GM12878 (cell line): Measurements from ENCODE around the gene TSKU. TPM values are rescaled to one million over a fixed set of nuclear protein-coding genes. Genes with fewer than 3 reads are reported as not detected.

ENCODE experiments used
- ATAC-seq: fragments of 200-7000 bp; cut with Tn5 transposase; 3 replicates; pipeline ENCODE4 v1.9.1; 2020; ENCODE audit warnings: mild to moderate bottlenecking, moderate library complexity
- BruUV-seq: library from RNA; stranded (reverse); fragments of 400-500 nt; replicated peaks from 2 replicates; lab custom pipeline; 2021; lab: Mats Ljungman, UMichigan
- CTCF ChIA-PET: fragments of 300-600 bp; sonication (Branson Sonifier 250); formaldehyde crosslinking; extraction: SDS; loops from one replicate; lab custom pipeline; 2021; ENCODE audit warnings: inconsistent platforms; lab: Yijun Ruan, JAX
- POLR2A ChIA-PET: fragments of 350-600 bp; formaldehyde crosslinking; extraction: SDS; loops from one replicate; lab custom pipeline; 2021; ENCODE audit warnings: inconsistent platforms; lab: Charles Lee
- RAD21 ChIA-PET: fragments of 300-600 bp; sonication (Branson Sonifier 250); formaldehyde crosslinking; loops from one replicate; lab custom pipeline; 2023; ENCODE audit warnings: antibody characterized with exemption; ENCODE audit not compliant: unreplicated experiment; lab: Charles Lee
- SMC1A ChIA-PET: fragments of 300-600 bp; sonication (Branson Sonifier 250); formaldehyde crosslinking; loops from one replicate; lab custom pipeline; 2023; ENCODE audit not compliant: unreplicated experiment, uncharacterized antibody; lab: Charles Lee
- DNase-seq: peaks from one replicate; pipeline ENCODE4 v3.0.0-alpha.2; 2011; ENCODE audit warnings: low read depth, low spot score
- FAIRE-seq: peaks from 3 replicates; lab custom pipeline; 2011; peaks lifted over from hg19 to GRCh38; lab: Jason Lieb, UNC
- H2AFZ ChIP-seq: 2 replicates; pipeline ENCODE4 v1.6.0; 2011; ENCODE audit warnings: low read depth, low read length, control low read depth; ENCODE audit not compliant: control insufficient read depth
- H3K27ac ChIP-seq: 2 replicates; pipeline ENCODE4 v1.5.1; 2011; ENCODE audit warnings: control low read depth; ENCODE audit not compliant: control insufficient read depth, insufficient read depth
- H3K27me3 ChIP-seq, 2 experiments: replicated peaks in 1 of 2; 2 replicates each; pipeline versions ENCODE4 v1.6.0 to v1.6.1; 2011; ENCODE audit warnings: low read length in 1 of 2; ENCODE audit not compliant: control insufficient read depth in 2 of 2, insufficient read depth in 2 of 2
- H3K36me3 ChIP-seq, 2 experiments: 2 replicates each; pipeline ENCODE4 v1.5.1; 2011; ENCODE audit warnings: low read length in 1 of 2; ENCODE audit not compliant: control insufficient read depth in 2 of 2, insufficient read depth in 2 of 2
- H3K4me1 ChIP-seq: 2 replicates; pipeline ENCODE4 v1.6.1; 2011; ENCODE audit warnings: mild to moderate bottlenecking, low read length, moderate library complexity, mixed read lengths; ENCODE audit not compliant: control insufficient read depth, insufficient read depth
- H3K4me2 ChIP-seq: 2 replicates; pipeline ENCODE4 v1.6.0; 2011; ENCODE audit warnings: control low read depth; ENCODE audit not compliant: control insufficient read depth, insufficient read depth
- H3K4me3 ChIP-seq: fragments of 200-600 bp; sonication (generic); 2 replicates; pipeline ENCODE4 v1.5.1; 2016
- H3K79me2 ChIP-seq: 2 replicates; pipeline ENCODE4 v1.6.0; 2011; ENCODE audit warnings: low read length; ENCODE audit not compliant: control insufficient read depth, insufficient read depth
- H3K9ac ChIP-seq: 2 replicates; pipeline ENCODE4 v1.8.0; 2011; ENCODE audit warnings: low read length, control low read depth, mixed read lengths; ENCODE audit not compliant: control insufficient read depth, insufficient read depth
- H3K9me3 ChIP-seq: replicated peaks from 3 replicates; pipeline ENCODE4 v1.5.1; 2011; ENCODE audit warnings: mild to moderate bottlenecking, low read length; ENCODE audit not compliant: control insufficient read depth, insufficient read depth
- H4K20me1 ChIP-seq: 2 replicates; pipeline ENCODE4 v1.6.0; 2011; ENCODE audit not compliant: control insufficient read depth, insufficient read depth
- CHD4 ChIP-seq: fragments of 200-600 bp; sonication (generic); IDR thresholded peaks from 2 replicates; pipeline ENCODE4 v1.6.1; 2016; ENCODE audit warnings: mild to moderate bottlenecking
- FOXM1 ChIP-seq: IDR thresholded peaks from 2 replicates; pipeline ENCODE4 v1.6.1; 2012; ENCODE audit warnings: low read depth, mild to moderate bottlenecking, inconsistent platforms, low read length, moderate library complexity
- HSF1 ChIP-seq: fragments of 150-350 bp; IDR thresholded peaks from 2 replicates; pipeline ENCODE4 v1.6.1; 2014; ENCODE audit warnings: mild to moderate bottlenecking, low read depth, low read length
- NR2F1 ChIP-seq: fragments of 450-650 bp; conservative IDR thresholded peaks from 2 replicates; pipeline ENCODE4 v1.6.1; 2017; ENCODE audit warnings: mild to moderate bottlenecking
- RELB ChIP-seq: fragments of 450-650 bp; IDR thresholded peaks from 2 replicates; pipeline ENCODE4 v1.6.1; 2017; ENCODE audit warnings: low read depth, mild to moderate bottlenecking, moderate library complexity
- REST ChIP-seq: IDR thresholded peaks from 2 replicates; pipeline ENCODE4 v1.6.1; 2012; ENCODE audit warnings: mild to moderate bottlenecking, low read depth, low read length
- RFX5 ChIP-seq: IDR thresholded peaks from 2 replicates; pipeline ENCODE4 v1.6.1; 2011; ENCODE audit warnings: low read depth, low read length, improper control_type of control experiment
- SMAD5 ChIP-seq: IDR thresholded peaks from 2 replicates; pipeline ENCODE4 v1.6.1; 2016; ENCODE audit warnings: antibody characterized with exemption, low read depth
- WGBS: methylation state at CpG from one replicate; pipeline ENCODE4 v1.1.6; 2016; ENCODE audit warnings: low lambda C conversion rate; ENCODE audit not compliant: insufficient replicate concordance, insufficient coverage; ENCODE audit errors: missing lambda C conversion rate; 5-methylcytosine and 5-hydroxymethylcytosine counted together
- in situ Hi-C: fragments of 300-500 bp; cut with MboI; formaldehyde crosslinking; loops from 9 replicates; pipeline ENCODE4 v1.14.3; 2018; ENCODE audit warnings: mixed read lengths
- intact Hi-C: fragments of 100-400 bp; cut with micrococcal nuclease; formaldehyde crosslinking; loops from one replicate; pipeline ENCODE4 v1.14.2; 2022; ENCODE audit not compliant: unreplicated experiment
- polyA plus RNA-seq, 11 experiments: library from polyadenylated mRNA; depleted of rRNA in 4 of 11; unstranded in 6 of 11; stranded (reverse) in 5 of 11; fragments of >200 nt; fragmentation: Nextera tagmentation in 4 of 11; fragmentation: Illumina TruSeq in 1 of 11; extraction: Ambion mirVana in 4 of 11; extraction: Trizol in 1 of 11; gene quantifications; 1 replicate in 1 of 11; 2 replicates in 10 of 11; pipeline versions ENCODE4 v1.2.1 to v1.2.3, GENCODE V29; 2011 to 2016; ENCODE audit warnings: inconsistent platforms in 2 of 11, missing spikeins in 2 of 11, low read depth in 1 of 11
- total RNA-seq, 4 experiments: library from RNA; depleted of rRNA in 3 of 4; stranded (reverse); fragments of >200 nt in 3 of 4; fragmentation: Illumina TruSeq in 1 of 4; extraction: Trizol in 1 of 4; gene quantifications; 2 replicates each; pipeline versions ENCODE4 v1.2.1 to v1.2.3, GENCODE V29; 2013 to 2021

TSKU gene
- total and polyA plus RNA-seq, 10 of the 15 experiments (the other 5 are each of a cell fraction or from before 2014, with no cell fraction given), result 0.04 to 1.5 (median 0.62) TPM

- Histone ChIP-seq H3K9ac (no peak overlapping the region), H3K36me3 (no peaks in the 10 kb centered on the region), H3K27me3 (no peaks in the 10 kb centered on the region; a peak in 2 of 4 replicates), H2AFZ (no peak overlapping the region), H3K9me3 (peaks cover under 1% of the 10 kb centered on the region; the same call in 2 of the 3 replicates), H3K27ac (no peak overlapping the region), H3K4me1 (peaks cover 7% of the 10 kb centered on the region), H4K20me1 (no peaks in the 10 kb centered on the region), H3K4me2 (no peak overlapping the region), H3K4me3 (no peak overlapping the region), H3K79me2 (no peaks in the 10 kb centered on the region)
- SMC1A ChIA-PET, result no interaction called here
- no peak for ATAC-seq
- no peak for DNase-seq
- intact Hi-C loops, result no loop called here
- no peak for TF ChIP-seq REST
- TF ChIP-seq FOXM1, result no peak
- no peak for TF ChIP-seq RFX5
- TF ChIP-seq NR2F1, result no peak
- no peak for TF ChIP-seq CHD4
- TF ChIP-seq SMAD5, result no peak
- no peak for TF ChIP-seq RELB
- no peak for TF ChIP-seq HSF1
- BruUV-seq, result no TSS peak
- RAD21 ChIA-PET, result no interaction called here
- CTCF ChIA-PET, result no interaction called here
- in situ Hi-C loops, result no loop called here
- no peak for FAIRE-seq
- WGBS, result 2% methylated on average over 8 of the region's 8 CpGs
- POLR2A ChIA-PET, result no interaction called here
Measured at GRCh38 chr11:76771446-76772099, 11.6 kb upstream of the TSKU start.
